Measurements from ENCODE around the gene ADK. TPM values are rescaled to one million over a fixed set of nuclear protein-coding genes. Genes with fewer than 3 reads are reported as not detected.

Gene ADK
- total and polyA plus RNA-seq, 2 donors from 2014 or later = 33.0 to 38.3 TPM

GRCh38 chr10:74684462-74684861 is 533.4 kb downstream of the ADK start:
- no peaks in the 10 kb centered on the region for H3K27me3 ChIP-seq (ENCODE audit: control insufficient read depth, insufficient read depth, low read length)
- no peak overlapping the region for H3K4me3 ChIP-seq (ENCODE audit: low read length in 3 of 3)
- H3K9me3 ChIP-seq (ENCODE audit: control insufficient read depth in 2 of 3, insufficient read depth in 1 of 3, low read length in 3 of 3) = no peaks in the 10 kb centered on the region
- no peaks in the 10 kb centered on the region for H3K36me3 ChIP-seq (ENCODE audit: control insufficient read depth in 2 of 3, insufficient read depth in 3 of 3, low read length in 3 of 3)
- intact Hi-C loops (cut with DNase I) = no loop called here
- FAIRE-seq (no peak), DNase-seq (no peak)
- no peaks in the 10 kb centered on the region for H3K4me1 ChIP-seq (ENCODE audit: control insufficient read depth in 2 of 3, insufficient read depth in 2 of 3, low read depth in 1 of 3, low read length in 3 of 3)
- H3K9ac ChIP-seq (ENCODE audit: low read length in 3 of 3) = no peak overlapping the region
- TF ChIP-seq, protein P1, sequence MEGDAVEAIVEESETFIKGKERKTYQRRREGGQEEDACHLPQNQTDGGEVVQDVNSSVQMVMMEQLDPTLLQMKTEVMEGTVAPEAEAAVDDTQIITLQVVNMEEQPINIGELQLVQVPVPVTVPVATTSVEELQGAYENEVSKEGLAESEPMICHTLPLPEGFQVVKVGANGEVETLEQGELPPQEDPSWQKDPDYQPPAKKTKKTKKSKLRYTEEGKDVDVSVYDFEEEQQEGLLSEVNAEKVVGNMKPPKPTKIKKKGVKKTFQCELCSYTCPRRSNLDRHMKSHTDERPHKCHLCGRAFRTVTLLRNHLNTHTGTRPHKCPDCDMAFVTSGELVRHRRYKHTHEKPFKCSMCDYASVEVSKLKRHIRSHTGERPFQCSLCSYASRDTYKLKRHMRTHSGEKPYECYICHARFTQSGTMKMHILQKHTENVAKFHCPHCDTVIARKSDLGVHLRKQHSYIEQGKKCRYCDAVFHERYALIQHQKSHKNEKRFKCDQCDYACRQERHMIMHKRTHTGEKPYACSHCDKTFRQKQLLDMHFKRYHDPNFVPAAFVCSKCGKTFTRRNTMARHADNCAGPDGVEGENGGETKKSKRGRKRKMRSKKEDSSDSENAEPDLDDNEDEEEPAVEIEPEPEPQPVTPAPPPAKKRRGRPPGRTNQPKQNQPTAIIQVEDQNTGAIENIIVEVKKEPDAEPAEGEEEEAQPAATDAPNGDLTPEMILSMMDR (IDR thresholded peaks at IDR 0.05; ENCODE audit: borderline replicate concordance, extremely low read depth, insufficient read depth) = no peak
- H3K27ac ChIP-seq (ENCODE audit: low read depth in 2 of 2, low read length in 2 of 2) = no peak overlapping the region

DNA sequence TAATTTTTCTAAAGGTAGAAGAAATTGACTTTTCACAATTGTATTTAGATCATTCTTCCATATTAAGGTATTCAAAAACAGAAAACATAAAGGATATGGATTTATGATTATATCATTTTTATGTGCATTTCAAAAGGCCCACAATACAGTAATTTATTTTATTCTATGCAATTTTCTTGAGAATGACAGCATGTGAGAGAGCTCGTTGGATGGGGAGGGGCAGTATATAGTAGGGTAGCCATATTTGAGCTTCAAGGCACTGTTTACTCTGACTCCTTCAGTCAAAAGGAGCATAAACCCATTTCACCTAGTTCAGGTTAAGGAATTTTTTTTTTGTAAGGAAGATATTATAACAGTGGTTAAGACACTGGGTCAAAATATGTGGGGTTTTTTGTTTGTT is 534.5 kb downstream of the ADK start:
- Histone ChIP-seq H3K9me3 (ENCODE audit: control insufficient read depth in 2 of 3, insufficient read depth in 1 of 3, low read length in 3 of 3) (no peaks in the 10 kb centered on the region), H3K4me3 (ENCODE audit: low read length in 3 of 3) (no peak overlapping the region), H3K27ac (ENCODE audit: low read depth in 2 of 2, low read length in 2 of 2) (no peak overlapping the region), H3K9ac (ENCODE audit: low read length in 3 of 3) (no peak overlapping the region), H3K27me3 (ENCODE audit: control insufficient read depth, insufficient read depth, low read length) (no peaks in the 10 kb centered on the region), H3K4me1 (ENCODE audit: control insufficient read depth in 2 of 3, insufficient read depth in 2 of 3, low read depth in 1 of 3, low read length in 3 of 3) (no peaks in the 10 kb centered on the region), H3K36me3 (ENCODE audit: control insufficient read depth in 2 of 3, insufficient read depth in 3 of 3, low read length in 3 of 3) (no peaks in the 10 kb centered on the region)
- FAIRE-seq (no peak), DNase-seq (no peak)
- intact Hi-C loops (cut with DNase I) = no loop called here
- TF ChIP-seq, protein P1 (IDR thresholded peaks at IDR 0.05; ENCODE audit: borderline replicate concordance, extremely low read depth, insufficient read depth) = no peak

DNA sequence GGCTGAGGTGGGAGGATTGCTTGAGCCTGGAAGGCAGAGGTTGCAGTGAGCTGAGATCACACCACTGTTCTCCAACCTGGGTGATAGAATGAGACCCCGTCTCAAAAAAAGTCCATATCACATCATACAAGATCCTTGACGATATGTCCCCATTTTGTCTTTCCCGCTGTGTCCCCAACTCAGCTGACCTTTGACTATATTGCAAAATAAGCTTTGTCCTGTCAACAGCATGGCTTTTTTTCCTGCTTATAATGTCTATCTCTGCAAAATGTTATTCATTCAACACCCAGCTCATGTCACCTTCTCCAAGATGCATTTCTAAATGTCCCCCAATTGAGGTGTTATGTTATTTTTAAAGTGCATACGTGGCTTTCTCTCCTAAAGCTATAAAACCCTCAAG is 539.4 kb downstream of the ADK start:
- Histone ChIP-seq H3K27me3 (ENCODE audit: control insufficient read depth, insufficient read depth, low read length) (no peaks in the 10 kb centered on the region), H3K36me3 (ENCODE audit: control insufficient read depth in 2 of 3, insufficient read depth in 3 of 3, low read length in 3 of 3) (no peaks in the 10 kb centered on the region), H3K9ac (ENCODE audit: low read length in 3 of 3) (no peak overlapping the region), H3K4me1 (ENCODE audit: control insufficient read depth in 2 of 3, insufficient read depth in 2 of 3, low read depth in 1 of 3, low read length in 3 of 3) (no peaks in the 10 kb centered on the region), H3K9me3 (ENCODE audit: control insufficient read depth in 2 of 3, insufficient read depth in 1 of 3, low read length in 3 of 3) (no peaks in the 10 kb centered on the region), H3K4me3 (ENCODE audit: low read length in 3 of 3) (no peak overlapping the region), H3K27ac (ENCODE audit: low read depth in 2 of 2, low read length in 2 of 2) (no peak overlapping the region)
- intact Hi-C loops (cut with DNase I) = no loop called here
- FAIRE-seq (no peak), DNase-seq (no peak)
- TF ChIP-seq, protein P1 (IDR thresholded peaks at IDR 0.05; ENCODE audit: borderline replicate concordance, extremely low read depth, insufficient read depth) = no peak

GRCh38 chr10:74691164-74691563 is 540.1 kb downstream of the ADK start:
- H3K27ac ChIP-seq (ENCODE audit: low read depth in 2 of 2, low read length in 2 of 2) = no peak overlapping the region
- no peaks in the 10 kb centered on the region for H3K9me3 ChIP-seq (ENCODE audit: control insufficient read depth in 2 of 3, insufficient read depth in 1 of 3, low read length in 3 of 3)
- DNase-seq = no peak
- H3K4me1 ChIP-seq (ENCODE audit: control insufficient read depth in 2 of 3, insufficient read depth in 2 of 3, low read depth in 1 of 3, low read length in 3 of 3) = no peaks in the 10 kb centered on the region
- intact Hi-C loops (cut with DNase I) = no loop called here
- H3K4me3 ChIP-seq (ENCODE audit: low read length in 3 of 3) = no peak overlapping the region
- H3K27me3 ChIP-seq (ENCODE audit: control insufficient read depth, insufficient read depth, low read length) = no peaks in the 10 kb centered on the region
- H3K36me3 ChIP-seq (ENCODE audit: control insufficient read depth in 2 of 3, insufficient read depth in 3 of 3, low read length in 3 of 3) = no peaks in the 10 kb centered on the region
- no peak for FAIRE-seq
- no peak overlapping the region for H3K9ac ChIP-seq (ENCODE audit: low read length in 3 of 3)
- TF ChIP-seq, protein P1 (IDR thresholded peaks at IDR 0.05; ENCODE audit: borderline replicate concordance, extremely low read depth, insufficient read depth) = no peak
